A549 (cell line): Measurements from ENCODE around the gene STRBP.

Source experiments
- CTCF ChIP-seq: fragments of >200 bp; sonication (Bioruptor Twin); formaldehyde crosslinking; IDR thresholded peaks from 3 replicates; pipeline ENCODE4 v1.5.1; 2016
- EP300 ChIP-seq, 2 experiments: fragments of >200 bp; sonication (Bioruptor Twin); formaldehyde crosslinking; IDR thresholded peaks; 2 replicates in 1 of 2; 3 replicates in 1 of 2; pipeline ENCODE4 v1.6.1; 2016 to 2017
- POLR2A ChIP-seq: IDR thresholded peaks from 2 replicates; pipeline ENCODE4 v1.6.1; 2012; ENCODE audit warnings: mild to moderate bottlenecking, low read length
- ZNF302 ChIP-seq: fragments of 250-450 bp; sonication (Bioruptor Pico); IDR thresholded peaks from 2 replicates; pipeline ENCODE4 v1.9.0; 2021; ENCODE audit warnings: inconsistent platforms, mild to moderate bottlenecking, moderate library complexity

DNA sequence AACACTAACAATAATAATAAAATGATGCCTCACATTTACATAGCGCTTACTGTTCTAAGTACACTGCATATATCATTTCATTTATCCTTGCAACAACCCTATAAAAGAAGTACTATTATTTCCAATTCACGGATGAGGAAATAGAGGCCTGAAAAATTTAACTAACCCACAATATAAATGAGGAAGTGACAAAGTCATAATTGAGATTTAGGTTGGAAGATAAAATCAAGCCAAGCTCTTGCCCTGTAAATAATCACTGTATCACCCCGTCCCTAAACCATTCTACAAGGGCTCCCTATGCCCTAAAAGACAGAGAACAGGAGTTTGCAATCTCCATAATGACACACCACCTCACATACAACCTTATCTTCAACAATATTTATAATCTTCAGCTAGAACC lies 49.6 kb downstream of the STRBP start:
- TF ChIP-seq CTCF = no peak
- TF ChIP-seq ZNF302 = no peak
- no peak for TF ChIP-seq EP300 (IDR thresholded peaks at IDR 0.05)
- TF ChIP-seq POLR2A = no peak
